Measurements from ENCODE around the gene UST. TPM values are rescaled to one million over a fixed set of nuclear protein-coding genes. Genes with fewer than 3 reads are reported as not detected.

UST gene
- total RNA-seq, 1 donor from 2014 or later: 9.7 TPM

DNA sequence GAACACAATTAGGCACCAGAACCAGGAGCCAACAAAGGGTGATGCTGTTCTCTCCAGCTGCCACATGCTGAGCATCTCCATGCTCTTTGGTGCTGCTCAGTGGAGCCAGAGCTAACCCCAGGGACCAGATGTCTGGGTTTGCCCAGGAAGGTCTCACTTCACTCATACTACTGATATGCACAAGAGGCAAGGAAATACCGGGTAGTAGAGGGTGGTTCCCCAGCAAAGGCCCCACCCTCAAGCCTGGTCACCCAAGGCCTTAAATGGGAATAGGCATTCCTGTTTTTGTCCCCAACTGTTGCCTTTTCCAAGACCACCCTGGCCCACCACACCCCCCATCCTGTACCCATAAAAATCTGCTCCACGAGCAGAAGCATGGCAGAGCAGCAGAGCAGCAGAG, 366.1 kb downstream of the UST start:
- Mint-ChIP-seq H3K9me3 (peaks cover 6% of the 10 kb centered on the region), H3K27ac (no peak overlapping the region), H3K36me3 (no peaks in the 10 kb centered on the region), H3K27me3 (no peaks in the 10 kb centered on the region), H3K4me1 (ENCODE audit: unreplicated experiment) (no peaks in the 10 kb centered on the region), H3K4me3 (no peak overlapping the region)
- DNase-seq (ENCODE audit: extremely low spot score, unreplicated experiment): no peak
- TF ChIP-seq, protein P1, sequence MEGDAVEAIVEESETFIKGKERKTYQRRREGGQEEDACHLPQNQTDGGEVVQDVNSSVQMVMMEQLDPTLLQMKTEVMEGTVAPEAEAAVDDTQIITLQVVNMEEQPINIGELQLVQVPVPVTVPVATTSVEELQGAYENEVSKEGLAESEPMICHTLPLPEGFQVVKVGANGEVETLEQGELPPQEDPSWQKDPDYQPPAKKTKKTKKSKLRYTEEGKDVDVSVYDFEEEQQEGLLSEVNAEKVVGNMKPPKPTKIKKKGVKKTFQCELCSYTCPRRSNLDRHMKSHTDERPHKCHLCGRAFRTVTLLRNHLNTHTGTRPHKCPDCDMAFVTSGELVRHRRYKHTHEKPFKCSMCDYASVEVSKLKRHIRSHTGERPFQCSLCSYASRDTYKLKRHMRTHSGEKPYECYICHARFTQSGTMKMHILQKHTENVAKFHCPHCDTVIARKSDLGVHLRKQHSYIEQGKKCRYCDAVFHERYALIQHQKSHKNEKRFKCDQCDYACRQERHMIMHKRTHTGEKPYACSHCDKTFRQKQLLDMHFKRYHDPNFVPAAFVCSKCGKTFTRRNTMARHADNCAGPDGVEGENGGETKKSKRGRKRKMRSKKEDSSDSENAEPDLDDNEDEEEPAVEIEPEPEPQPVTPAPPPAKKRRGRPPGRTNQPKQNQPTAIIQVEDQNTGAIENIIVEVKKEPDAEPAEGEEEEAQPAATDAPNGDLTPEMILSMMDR (conservative IDR thresholded peaks at IDR 0.05): no peak

DNA sequence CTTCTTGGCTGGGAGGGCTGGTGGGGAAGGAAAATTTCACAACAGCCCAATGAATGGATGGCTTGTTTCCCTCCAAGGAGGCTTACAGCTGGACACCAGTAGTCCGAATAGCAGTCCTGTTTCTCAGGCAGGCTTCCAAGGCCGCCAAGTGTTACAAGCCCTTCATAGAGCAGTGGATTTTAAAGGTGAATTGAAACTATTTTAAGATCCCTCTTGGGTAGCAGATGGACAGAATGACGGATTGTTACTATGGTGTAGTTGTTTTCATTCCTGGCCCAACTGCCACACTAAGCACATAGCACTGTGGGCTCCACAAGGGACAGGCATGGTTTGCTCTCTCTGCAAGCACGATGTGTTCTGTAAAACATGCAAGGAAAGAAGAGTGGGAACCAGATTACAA, 367.3 kb downstream of the UST start:
- TF ChIP-seq, protein P1 (conservative IDR thresholded peaks at IDR 0.05): no peak
- no peaks in the 10 kb centered on the region for H3K27me3 Mint-ChIP-seq
- no peaks in the 10 kb centered on the region for H3K4me1 Mint-ChIP-seq (ENCODE audit: unreplicated experiment)
- no peak overlapping the region for H3K4me3 Mint-ChIP-seq
- H3K27ac Mint-ChIP-seq: no peak overlapping the region
- peaks cover 6% of the 10 kb centered on the region for H3K9me3 Mint-ChIP-seq
- no peaks in the 10 kb centered on the region for H3K36me3 Mint-ChIP-seq
- no peak for DNase-seq (ENCODE audit: extremely low spot score, unreplicated experiment)

DNA sequence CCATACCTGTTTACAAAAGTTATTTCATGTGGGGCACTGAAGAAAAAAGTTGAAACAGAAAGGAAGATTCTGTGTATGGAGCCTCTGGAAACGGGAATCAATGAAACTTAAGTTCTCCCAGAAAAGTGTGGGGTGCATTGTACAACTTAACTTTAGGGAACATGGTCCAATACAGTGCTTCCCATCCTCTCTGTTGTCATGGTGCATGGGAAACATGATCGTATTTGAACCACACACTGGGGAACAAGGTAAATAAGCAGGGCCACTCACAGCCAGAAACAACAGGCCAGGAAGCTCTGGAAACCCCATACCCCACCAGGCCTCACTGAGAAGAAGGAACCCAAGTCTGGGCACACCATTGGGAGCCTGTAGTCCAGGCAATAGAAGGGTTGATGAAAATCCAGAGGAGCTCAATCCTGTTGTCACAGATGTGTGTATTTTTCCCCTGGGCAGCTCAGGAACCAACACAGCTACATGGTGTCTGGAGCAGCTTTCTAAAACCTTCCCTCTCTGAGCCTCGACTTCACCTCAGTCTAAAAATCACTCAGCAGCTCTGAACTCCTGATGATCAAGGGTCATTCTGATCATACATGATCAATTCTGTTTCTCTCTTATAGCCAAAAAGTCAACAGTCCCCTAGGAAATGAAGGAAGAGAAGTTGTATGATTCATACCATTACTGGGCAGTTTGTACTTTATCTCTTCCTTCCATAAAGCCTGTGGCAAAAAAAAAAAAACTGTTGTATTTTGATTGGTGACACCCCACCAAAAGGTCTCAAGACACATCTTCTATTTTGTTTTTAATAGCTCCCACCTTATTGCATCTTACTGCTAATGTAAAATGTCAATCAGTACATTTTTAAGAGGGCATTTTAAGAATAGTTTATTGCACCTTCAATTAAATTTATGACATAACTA, 372.2 kb downstream of the UST start:
- Mint-ChIP-seq H3K36me3 (no peaks in the 10 kb centered on the region), H3K27ac (no peak overlapping the region), H3K4me3 (no peak overlapping the region), H3K4me1 (ENCODE audit: unreplicated experiment) (no peaks in the 10 kb centered on the region), H3K9me3 (peaks cover under 1% of the 10 kb centered on the region), H3K27me3 (no peaks in the 10 kb centered on the region)
- no peak for DNase-seq (ENCODE audit: extremely low spot score, unreplicated experiment)
- TF ChIP-seq, protein P1 (conservative IDR thresholded peaks at IDR 0.05): no peak

DNA sequence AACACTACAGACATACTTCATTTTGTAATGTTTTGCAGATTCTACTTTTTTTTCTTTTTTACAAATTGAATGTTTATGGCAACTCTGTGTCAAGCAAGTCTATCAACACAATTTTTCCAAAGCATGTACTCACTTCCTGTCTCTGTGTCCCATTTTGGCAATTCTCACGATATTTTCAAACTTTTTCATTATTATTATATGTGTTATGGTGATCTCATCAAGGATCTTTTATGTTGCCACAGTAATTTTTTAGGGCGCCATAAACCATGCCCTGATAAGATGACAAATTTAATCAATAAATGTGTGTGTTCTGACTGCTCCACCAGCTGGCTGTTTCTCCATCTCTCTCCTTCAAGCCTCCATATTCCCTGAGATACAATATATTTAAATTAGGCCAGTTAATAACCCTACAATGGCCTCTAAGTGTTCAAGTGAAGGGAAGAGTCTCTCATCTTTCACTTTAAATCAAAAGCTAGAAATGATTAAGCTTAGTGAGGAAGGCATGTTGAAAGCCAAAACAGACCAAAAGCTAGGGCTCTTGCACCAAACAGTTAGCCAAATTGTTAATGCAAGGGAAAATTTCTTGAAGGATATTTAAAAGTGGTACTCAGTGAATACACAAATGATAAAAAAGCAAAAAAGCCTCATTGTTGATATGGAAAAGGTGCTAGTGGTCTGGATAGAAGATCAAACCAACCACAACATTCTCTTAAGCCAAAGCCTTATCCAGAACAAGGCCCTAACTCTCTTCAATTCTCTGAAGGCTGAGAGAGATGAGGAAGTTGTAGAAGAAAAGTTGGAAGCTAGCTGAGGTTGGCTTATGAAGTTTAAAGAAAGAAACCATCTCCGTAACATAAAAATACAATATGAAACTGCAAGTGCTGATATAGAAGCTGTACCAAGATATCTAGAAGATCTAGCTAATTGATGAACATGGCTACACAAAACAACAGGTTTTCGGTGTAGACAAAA, 376.3 kb downstream of the UST start:
- Mint-ChIP-seq H3K4me3 (no peak overlapping the region), H3K4me1 (ENCODE audit: unreplicated experiment) (no peaks in the 10 kb centered on the region), H3K27ac (no peak overlapping the region), H3K9me3 (peaks cover 8% of the 10 kb centered on the region), H3K27me3 (no peaks in the 10 kb centered on the region), H3K36me3 (no peaks in the 10 kb centered on the region)
- TF ChIP-seq, protein P1 (conservative IDR thresholded peaks at IDR 0.05): no peak
- no peak for DNase-seq (ENCODE audit: extremely low spot score, unreplicated experiment)

DNA sequence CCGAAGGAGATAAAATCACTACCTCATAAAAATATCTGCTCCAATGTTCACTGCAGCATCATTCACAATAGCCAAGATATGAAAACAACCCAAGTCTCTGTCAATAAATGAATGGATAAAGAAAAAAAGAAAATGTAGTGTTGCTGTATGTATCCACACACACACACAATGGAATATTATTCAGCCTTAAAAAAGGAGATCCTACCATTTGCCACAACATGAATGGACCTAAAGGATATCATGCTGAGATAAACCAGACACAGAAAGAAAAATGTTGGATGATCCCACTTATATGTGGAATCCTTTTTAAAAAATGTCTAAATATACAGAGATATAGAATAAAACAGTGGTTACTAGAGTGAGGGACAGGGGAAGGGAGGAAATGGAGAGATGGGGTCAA, 378.5 kb downstream of the UST start:
- H3K36me3 Mint-ChIP-seq: no peaks in the 10 kb centered on the region
- no peak for DNase-seq (ENCODE audit: extremely low spot score, unreplicated experiment)
- H3K9me3 Mint-ChIP-seq: peaks cover 14% of the 10 kb centered on the region
- TF ChIP-seq, protein P1 (conservative IDR thresholded peaks at IDR 0.05): no peak
- H3K27ac Mint-ChIP-seq: no peak overlapping the region
- no peaks in the 10 kb centered on the region for H3K27me3 Mint-ChIP-seq
- H3K4me3 Mint-ChIP-seq: no peak overlapping the region
- peaks cover 10% of the 10 kb centered on the region for H3K4me1 Mint-ChIP-seq (ENCODE audit: unreplicated experiment)
